Parathyroid adenoma (tissue), 2 donors: Measurements from ENCODE around the gene CILP.
"Not testable (repeated sequence)": the region's sequence is repeated elsewhere in the genome, so short reads cannot be mapped to it uniquely, and the experiment has no call there.

Experiments used
- H2AFZ ChIP-seq: fragments of 300-600 bp; sonication (generic); one replicate; pipeline ENCODE4 v1.7.0; 2017; ENCODE audit warnings: antibody characterized with exemption, mild to moderate bottlenecking
- H3K27ac ChIP-seq: fragments of 300-600 bp; sonication (generic); one replicate; pipeline ENCODE4 v1.7.0; 2017
- H3K27me3 ChIP-seq: fragments of 300-600 bp; sonication (generic); one replicate; pipeline ENCODE4 v1.7.0; 2017; ENCODE audit warnings: low read length; ENCODE audit not compliant: control insufficient read depth, insufficient read depth
- H3K36me3 ChIP-seq: fragments of 300-600 bp; sonication (generic); one replicate; pipeline ENCODE4 v1.7.0; 2017; ENCODE audit warnings: low read length; ENCODE audit not compliant: control insufficient read depth, insufficient read depth
- H3K4me1 ChIP-seq: fragments of 300-600 bp; sonication (generic); one replicate; pipeline ENCODE4 v1.7.0; 2017; ENCODE audit warnings: control low read depth
- H3K4me2 ChIP-seq: fragments of 300-600 bp; sonication (generic); one replicate; pipeline ENCODE4 v1.7.0; 2017; ENCODE audit warnings: low read length
- H3K4me3 ChIP-seq: fragments of 300-600 bp; sonication (generic); one replicate; pipeline ENCODE4 v1.7.0; 2017; ENCODE audit warnings: low read depth, low read length
- H3K79me2 ChIP-seq: fragments of 300-600 bp; sonication (generic); one replicate; pipeline ENCODE4 v1.7.0; 2017; ENCODE audit warnings: control low read depth
- H3K9ac ChIP-seq: fragments of 300-600 bp; sonication (generic); one replicate; pipeline ENCODE4 v1.7.0; 2017; ENCODE audit warnings: mild to moderate bottlenecking
- H3K9me3 ChIP-seq: fragments of 300-600 bp; sonication (generic); one replicate; pipeline ENCODE4 v1.7.0; 2017; ENCODE audit warnings: low read length; ENCODE audit not compliant: control insufficient read depth
- CTCF ChIP-seq: fragments of 300-600 bp; sonication (generic); IDR thresholded peaks from one replicate; pipeline ENCODE4 v1.7.0; 2017; ENCODE audit warnings: antibody characterized with exemption, mild to moderate bottlenecking
- donor health status: primary hyperparathyroidism.

The CILP gene

GRCh38 chr15:65189102-65189740, 22.1 kb downstream of the CILP start:
- no peaks in the 10 kb centered on the region for H3K27me3 ChIP-seq
- H2AFZ ChIP-seq, result no peak overlapping the region
- H3K27ac ChIP-seq, result no peak overlapping the region
- H3K9me3 ChIP-seq, result no peaks in the 10 kb centered on the region
- TF ChIP-seq CTCF, result peak; percentile 42
- no peaks in the 10 kb centered on the region for H3K79me2 ChIP-seq
- no peaks in the 10 kb centered on the region for H3K36me3 ChIP-seq
- H3K4me2 ChIP-seq, result no peak overlapping the region
- no peak overlapping the region for H3K4me3 ChIP-seq
- H3K9ac ChIP-seq, result no peak overlapping the region
- H3K4me1 ChIP-seq, result no peaks in the 10 kb centered on the region

GRCh38 chr15:65188472-65188871, 22.8 kb downstream of the CILP start:
- H3K9ac ChIP-seq, H3K36me3 ChIP-seq, H3K9me3 ChIP-seq, H2AFZ ChIP-seq, H3K4me1 ChIP-seq, H3K27ac ChIP-seq, H3K79me2 ChIP-seq, H3K4me3 ChIP-seq, H3K4me2 ChIP-seq, H3K27me3 ChIP-seq: not testable (repeated sequence)

- no peak for TF ChIP-seq CTCF
- Histone ChIP-seq H3K27me3 (no peaks in the 10 kb centered on the region), H3K36me3 (no peaks in the 10 kb centered on the region), H3K4me2 (peak within 1 kb of the TSS; percentile 81), H3K4me3 (peak within 1 kb of the TSS; percentile 86), H3K9me3 (no peaks in the 10 kb centered on the region), H2AFZ (peak within 1 kb of the TSS; percentile 90), H3K27ac (peak within 1 kb of the TSS; percentile 88), H3K9ac (peak within 1 kb of the TSS; percentile 72), H3K79me2 (peaks cover 8% of the 10 kb centered on the region), H3K4me1 (no peaks in the 10 kb centered on the region)
Observed at GRCh38 chr15:65184868-65185717, 26.2 kb downstream of the CILP start, which contains the start of gene CLPX. TSS of gene CLPX (minus strand) at chr15:65185342. CDS start at chr15:65185153, 189 bp downstream.

GRCh38 chr15:65184305-65184867, 26.9 kb downstream of the CILP start:
- Histone ChIP-seq H3K27ac (peak overlapping the region; percentile 88), H3K9ac (peak overlapping the region; percentile 72), H3K27me3 (no peaks in the 10 kb centered on the region), H2AFZ (peak overlapping the region; percentile 90), H3K4me1 (no peaks in the 10 kb centered on the region), H3K9me3 (no peaks in the 10 kb centered on the region), H3K4me2 (peak overlapping the region; percentile 81), H3K36me3 (no peaks in the 10 kb centered on the region), H3K79me2 (peaks cover 12% of the 10 kb centered on the region), H3K4me3 (peak overlapping the region; percentile 86)
- no peak for TF ChIP-seq CTCF

- Histone ChIP-seq H3K27ac (peak overlapping the region; percentile 88), H3K27me3 (no peaks in the 10 kb centered on the region), H3K9ac (no peak overlapping the region), H3K4me2 (peak overlapping the region; percentile 81), H3K79me2 (peaks cover 12% of the 10 kb centered on the region), H3K36me3 (no peaks in the 10 kb centered on the region), H3K9me3 (no peaks in the 10 kb centered on the region), H3K4me3 (peak overlapping the region; percentile 86), H2AFZ (no peak overlapping the region), H3K4me1 (no peaks in the 10 kb centered on the region)
- no peak for TF ChIP-seq CTCF
Observed at GRCh38 chr15:65183865-65184159, 27.5 kb downstream of the CILP start.
